GM12872 (cell line): ENCODE data around the gene PNKD.

ENCODE experiments used
- CTCF ChIP-seq: IDR thresholded peaks from 3 replicates; pipeline ENCODE4 v1.5.1; 2011; ENCODE audit warnings: low read depth, mild to moderate bottlenecking, low read length, moderate library complexity; ENCODE audit not compliant: insufficient read depth

The PNKD gene

GRCh38 chr2:218284106-218284811, 13.9 kb downstream of the PNKD start:
- no peak for TF ChIP-seq CTCF

- TF ChIP-seq CTCF: no peak
These were observed 15.3 kb downstream of the PNKD start for GRCh38 chr2:218285604-218286003.

DNA sequence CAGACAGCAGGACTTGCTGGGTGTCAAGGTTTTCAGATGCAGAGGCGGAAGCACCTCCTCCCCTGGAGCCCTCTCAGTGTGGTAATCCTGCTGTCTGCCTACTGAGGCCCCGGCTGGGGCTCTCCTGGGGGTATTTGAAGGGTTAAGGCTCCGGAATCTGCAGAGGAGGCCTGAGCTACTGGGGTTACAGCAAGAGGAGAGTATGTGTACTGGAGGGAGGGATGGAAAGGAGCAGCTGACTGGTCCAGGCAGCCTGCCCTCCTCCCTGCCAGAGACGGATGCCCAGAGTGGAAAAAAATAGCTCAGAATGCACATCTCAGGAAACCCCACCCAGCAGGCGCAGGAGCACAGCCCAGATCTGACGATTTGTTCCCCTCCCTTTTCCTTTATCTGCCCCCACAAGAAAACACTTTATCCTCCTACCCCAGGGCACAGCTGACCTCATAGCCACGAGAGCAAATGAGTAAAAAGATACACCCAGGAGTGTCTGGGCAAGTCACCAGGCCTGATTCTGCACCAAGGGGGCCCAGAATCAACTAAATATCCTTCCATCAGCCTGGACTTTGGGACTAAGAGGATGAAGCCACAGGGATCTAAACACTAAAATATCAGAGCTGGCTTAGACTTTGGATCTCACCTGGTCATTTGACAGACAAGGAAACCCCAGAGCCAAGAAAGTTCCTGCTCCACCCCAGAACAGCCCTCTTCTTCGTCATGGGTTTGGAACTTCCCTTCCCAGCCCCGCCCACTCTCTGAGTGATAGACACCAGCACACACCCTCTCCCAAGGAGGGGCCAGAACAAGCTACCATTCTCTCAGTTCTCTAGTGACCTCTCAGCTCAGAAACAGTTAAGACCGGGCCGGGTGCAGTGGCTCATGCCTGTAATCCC, 16.5 kb downstream of the PNKD start:
- no peak for TF ChIP-seq CTCF

DNA sequence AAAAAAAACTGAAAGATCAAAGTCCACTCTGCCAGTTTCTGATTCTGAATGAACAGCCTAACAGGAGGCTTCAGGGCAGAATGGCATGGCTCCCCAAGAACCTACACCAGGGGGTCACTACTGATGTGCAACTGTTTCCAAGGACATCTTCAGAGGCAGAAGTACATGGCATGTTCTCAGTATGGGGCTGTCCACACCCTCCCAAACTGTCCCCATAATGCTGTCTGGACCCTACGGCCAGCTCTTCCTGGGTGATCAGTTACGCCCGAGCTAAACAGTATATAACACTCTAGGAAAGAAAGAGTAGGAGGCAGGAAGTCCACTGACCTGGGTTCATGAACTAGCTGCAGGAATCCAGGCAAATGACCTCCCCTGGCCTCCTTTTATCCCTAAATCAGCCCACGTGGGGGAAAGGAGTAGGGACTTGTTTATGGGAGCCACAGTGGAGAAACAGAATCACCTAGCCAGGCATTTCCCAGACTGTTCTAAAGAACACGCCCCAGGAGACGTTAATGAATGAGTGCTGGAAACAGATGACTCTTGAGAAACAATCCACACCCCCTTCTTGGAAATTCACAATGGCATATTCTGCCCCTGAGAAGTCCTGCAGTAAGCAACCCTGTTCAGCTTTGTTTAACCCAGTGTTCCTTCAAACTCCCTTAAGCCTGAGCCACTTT, 19.5 kb downstream of the PNKD start:
- TF ChIP-seq CTCF: no peak

GRCh38 chr2:218290316-218291261, 20.3 kb downstream of the PNKD start:
- no peak for TF ChIP-seq CTCF

DNA sequence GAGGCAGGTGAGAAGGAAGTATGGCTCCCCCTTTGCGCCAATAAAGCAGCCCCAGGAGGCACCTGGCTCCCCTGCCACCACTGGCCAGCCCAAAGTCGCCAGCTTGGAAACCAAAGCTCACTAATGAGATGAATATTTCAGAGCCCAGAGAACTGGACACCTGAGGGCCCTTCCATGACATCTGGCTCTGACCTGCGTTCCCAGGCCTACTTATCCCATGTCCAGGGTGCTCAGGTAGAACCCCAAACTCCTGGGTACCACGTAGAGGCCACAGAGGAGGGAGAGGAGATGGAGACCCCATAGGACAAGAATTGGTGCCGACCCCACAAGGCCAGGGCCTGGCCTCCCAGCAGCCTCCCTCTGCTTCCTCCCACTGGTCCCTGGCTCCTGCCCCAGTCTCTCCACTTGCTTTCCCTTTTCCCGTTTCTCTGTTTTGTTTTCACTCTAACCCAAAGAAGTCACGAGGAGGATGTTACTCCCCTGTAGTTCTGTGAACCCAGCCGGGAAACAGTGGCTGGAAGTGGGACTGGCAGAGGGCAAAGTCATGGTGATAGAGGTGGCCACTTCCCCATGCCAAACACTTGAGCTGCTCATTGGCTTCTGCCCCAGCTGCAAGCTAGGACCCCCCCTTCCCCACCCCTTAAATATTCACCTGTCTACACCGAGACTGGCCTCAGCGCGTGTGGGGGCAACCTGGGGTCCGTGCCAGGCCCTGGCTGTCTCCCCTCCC, 21.2 kb downstream of the PNKD start:
- no peak for TF ChIP-seq CTCF
